Endothelial cell of umbilical vein (primary cell): Measurements from ENCODE around the gene SEC14L1. TPM values are rescaled to one million over a fixed set of nuclear protein-coding genes. Genes with fewer than 3 reads are reported as not detected.

Experiments
- BruUV-seq: library from RNA; stranded (reverse); fragments of 400-500 nt; replicated peaks from 2 replicates; lab custom pipeline; 2021; lab: Mats Ljungman, UMichigan
- CTCF ChIA-PET: fragments of 300-600, 350-600 bp; sonication (Branson Sonifier 250); formaldehyde crosslinking; loops from one replicate; lab custom pipeline; 2021; ENCODE audit warnings: antibody characterized with exemption, inconsistent platforms; lab: Charles Lee
- POLR2A ChIA-PET: fragments of 300-600, 350-600 bp; sonication (Branson Sonifier 250); formaldehyde crosslinking; loops from one replicate; lab custom pipeline; 2021; ENCODE audit warnings: antibody characterized with exemption, inconsistent platforms; lab: Charles Lee
- DNase-seq: peaks from one replicate; pipeline ENCODE4 v3.0.0-alpha.2; 2011; ENCODE audit warnings: low read depth, low spot score
- FAIRE-seq: peaks from 2 replicates; lab custom pipeline; 2011; peaks lifted over from hg19 to GRCh38; lab: Jason Lieb, UNC
- H2AFZ ChIP-seq: 2 replicates; pipeline ENCODE4 v1.6.0; 2012; ENCODE audit warnings: low read depth, low read length, control low read depth, inconsistent platforms
- H3K27ac ChIP-seq: 2 replicates; pipeline ENCODE4 v1.5.1; 2011; ENCODE audit warnings: low read depth, mild to moderate bottlenecking, control low read depth, low read length, moderate library complexity; ENCODE audit not compliant: insufficient read depth
- H3K27me3 ChIP-seq, 2 experiments: 2 replicates each; pipeline versions ENCODE4 v1.6.0 to v1.6.1; 2011; ENCODE audit warnings: low read length in 2 of 2, mixed read lengths in 1 of 2; ENCODE audit not compliant: control insufficient read depth in 2 of 2, insufficient read depth in 2 of 2
- H3K36me3 ChIP-seq, 2 experiments: 2 replicates in 1 of 2; 3 replicates in 1 of 2; pipeline ENCODE4 v1.5.1; 2011; ENCODE audit warnings: low read length in 2 of 2, mild to moderate bottlenecking in 1 of 2, moderate library complexity in 1 of 2; ENCODE audit not compliant: control insufficient read depth in 2 of 2, insufficient read depth in 2 of 2; ENCODE audit errors: extremely low read depth in 1 of 2
- H3K4me1 ChIP-seq: 3 replicates; pipeline ENCODE4 v1.5.1; 2011; ENCODE audit warnings: mild to moderate bottlenecking, low read length; ENCODE audit not compliant: control insufficient read depth, insufficient read depth; ENCODE audit errors: extremely low read depth
- H3K4me2 ChIP-seq: 2 replicates; pipeline ENCODE4 v1.6.1; 2011; ENCODE audit warnings: low read length, control low read depth, mixed read lengths; ENCODE audit not compliant: insufficient read depth
- H3K4me3 ChIP-seq, 3 experiments: fragments of 200-600 bp in 1 of 3; sonication (generic), shearing (Covaris generic) in 1 of 3; replicated peaks in 1 of 3; 2 replicates each; pipeline ENCODE4 v1.5.1; 2011 to 2016; ENCODE audit warnings: control low read depth in 3 of 3, low read length in 3 of 3, mild to moderate bottlenecking in 2 of 3, inconsistent platforms in 1 of 3, low read depth in 1 of 3, moderate library complexity in 1 of 3; ENCODE audit not compliant: insufficient read depth in 1 of 3
- H3K79me2 ChIP-seq: 2 replicates; pipeline ENCODE4 v1.6.0; 2012; ENCODE audit warnings: low read length, inconsistent platforms; ENCODE audit not compliant: control insufficient read depth, insufficient read depth
- H3K9ac ChIP-seq: replicated peaks from 2 replicates; pipeline ENCODE3; 2011; ENCODE audit warnings: low read length, control low read depth; ENCODE audit not compliant: insufficient read depth; ENCODE audit errors: extremely low read depth
- H3K9me1 ChIP-seq: replicated peaks from 3 replicates; pipeline ENCODE4 v1.6.0; 2011; ENCODE audit warnings: mild to moderate bottlenecking, low read length; ENCODE audit not compliant: control insufficient read depth, insufficient read depth; ENCODE audit errors: extremely low read depth
- H3K9me3 ChIP-seq: replicated peaks from 2 replicates; pipeline ENCODE4 v1.5.1; 2012; ENCODE audit warnings: low read length, inconsistent platforms; ENCODE audit not compliant: control insufficient read depth, insufficient read depth
- H4K20me1 ChIP-seq: replicated peaks from 2 replicates; pipeline ENCODE3; 2011; ENCODE audit warnings: mild to moderate bottlenecking, low read length; ENCODE audit not compliant: control insufficient read depth, insufficient read depth; ENCODE audit errors: extremely low read depth
- EZH2 ChIP-seq: IDR thresholded peaks from 2 replicates; pipeline ENCODE4 v1.6.1; 2012; ENCODE audit warnings: borderline replicate concordance, low read depth, mild to moderate bottlenecking, moderate library complexity, low read length, inconsistent platforms; ENCODE audit not compliant: severe bottlenecking
- FOS ChIP-seq: IDR thresholded peaks from 2 replicates; pipeline ENCODE4 v1.6.1; 2011; ENCODE audit warnings: mild to moderate bottlenecking, low read length, moderate library complexity, borderline replicate concordance; ENCODE audit not compliant: insufficient read depth
- GATA2 ChIP-seq: IDR thresholded peaks from 2 replicates; pipeline ENCODE4 v1.7.0; 2011; ENCODE audit warnings: low read depth, mild to moderate bottlenecking, moderate library complexity, mixed read lengths, low read length; ENCODE audit not compliant: insufficient read length, insufficient read depth
- JUN ChIP-seq: IDR thresholded peaks from 2 replicates; pipeline ENCODE4 v1.6.1; 2011; ENCODE audit warnings: borderline replicate concordance, low read depth; ENCODE audit not compliant: insufficient read length, insufficient read depth
- MYC ChIP-seq: IDR thresholded peaks from one replicate; pipeline ENCODE4 v1.6.1; 2011; ENCODE audit warnings: mild to moderate bottlenecking, low read depth, low read length
- POLR2A ChIP-seq: IDR thresholded peaks from 2 replicates; pipeline ENCODE4 v1.6.1; 2012; ENCODE audit warnings: low read depth, mild to moderate bottlenecking, control low read depth, low read length
- POLR2AphosphoS5 ChIP-seq: IDR thresholded peaks from 2 replicates; pipeline ENCODE4 v1.6.1; 2012; ENCODE audit warnings: low read depth, mild to moderate bottlenecking, control low read depth, low read length, moderate library complexity; ENCODE audit not compliant: insufficient read depth
- dilution Hi-C: fragments of 300-500 bp; cut with MboI; formaldehyde crosslinking; loops from one replicate; pipeline ENCODE4 v1.15.0; 2019; ENCODE audit warnings: low sequenced_read_pairs; ENCODE audit not compliant: extremely low pct_ligation_motif_present
- intact Hi-C: fragments of 100-400 bp; cut with micrococcal nuclease; formaldehyde crosslinking; loops from one replicate; pipeline ENCODE4 v1.10.0; 2022
- polyA plus RNA-seq, 4 experiments: library from polyadenylated mRNA; depleted of rRNA in 3 of 4; stranded (reverse) in 3 of 4; unstranded in 1 of 4; fragments of >200 nt; gene quantifications; 2 replicates each; pipeline versions ENCODE4 v1.2.1 to v1.2.3, GENCODE V29; 2011 to 2012; ENCODE audit warnings: missing spikeins in 1 of 4
- total RNA-seq: library from RNA; stranded (reverse); gene quantifications from 2 replicates; pipeline ENCODE4 v1.2.3, GENCODE V29; 2021
- TF ChIP-seq, protein P1 (sequence below), 2 donors: IDR thresholded peaks; 1 replicate in 1 of 2; 2 replicates in 1 of 2; pipeline ENCODE4 v1.5.1; 2011; ENCODE audit warnings: low read length in 2 of 2, mild to moderate bottlenecking in 2 of 2, moderate library complexity in 2 of 2, control low read depth in 1 of 2, inconsistent platforms in 1 of 2, low read depth in 1 of 2; ENCODE audit not compliant: insufficient read depth in 1 of 2; ENCODE audit errors: extremely low read depth in 1 of 2
- TF ChIP-seq, protein P2 (sequence below): IDR thresholded peaks from 2 replicates; pipeline ENCODE4 v1.6.1; 2011; ENCODE audit not compliant: insufficient read depth, insufficient read length

Gene SEC14L1
- total and polyA plus RNA-seq, 2 donors (not counting 3 experiments of a cell fraction or from before 2014, with no cell fraction given), result 215 to 631 TPM

DNA sequence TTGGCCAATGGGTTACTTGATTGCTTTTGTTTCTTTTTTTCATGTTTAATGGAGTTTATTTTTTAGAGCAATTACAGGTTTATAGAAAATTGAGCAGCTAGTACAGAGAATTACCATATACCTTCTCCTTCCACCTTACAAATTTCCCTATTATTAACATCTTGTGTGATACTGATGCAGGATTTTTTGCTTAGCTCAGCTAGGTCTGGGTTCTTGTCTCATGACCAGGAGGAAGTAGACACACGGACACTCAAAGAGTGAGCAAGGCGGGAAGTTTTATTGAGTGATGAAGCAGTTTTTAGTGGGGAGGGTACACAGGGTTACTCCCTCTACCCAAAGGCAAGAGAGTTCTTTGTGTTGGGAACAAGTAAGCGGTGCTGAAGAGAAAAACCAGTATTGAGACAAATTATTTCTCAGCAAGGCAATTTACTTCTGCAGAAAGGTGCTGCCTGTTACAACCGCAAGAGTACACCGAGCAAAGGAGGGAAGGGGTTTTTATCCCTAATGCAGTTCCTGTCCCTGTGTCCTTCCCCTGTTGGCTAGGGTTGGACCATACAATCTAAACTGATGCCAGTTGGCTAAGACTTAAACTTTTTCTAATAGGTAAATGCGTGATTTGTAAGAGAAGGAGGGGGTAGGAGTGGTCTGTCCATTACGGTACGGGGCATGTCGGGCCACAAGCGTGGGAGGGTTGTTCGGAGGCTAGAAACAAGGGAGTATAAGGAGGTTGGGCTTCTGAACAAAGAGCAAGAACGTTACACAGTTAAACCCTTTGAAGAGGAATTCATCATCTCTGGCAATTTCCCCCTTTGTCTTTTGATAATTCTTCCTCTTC lies 26.9 kb downstream of the SEC14L1 start:
- Histone ChIP-seq H3K27me3 (no peaks in the 10 kb centered on the region), H3K79me2 (peaks cover 100% of the 10 kb centered on the region), H3K4me1 (peaks cover 64% of the 10 kb centered on the region), H3K36me3 (peaks cover 11 to 13% of the 10 kb centered on the region in 2 experiments), H3K27ac (no peak overlapping the region), H2AFZ (no peak overlapping the region), H3K9me1 (no peaks in the 10 kb centered on the region), H4K20me1 (peaks cover 5% of the 10 kb centered on the region), H3K4me2 (no peak overlapping the region), H3K9me3 (no peaks in the 10 kb centered on the region), H3K9ac (no peak overlapping the region), H3K4me3 (no peak overlapping the region)
- intact Hi-C loops (no loop called here), dilution Hi-C loops (no loop called here)
- BruUV-seq, result no TSS peak
- no peak for FAIRE-seq
- TF ChIP-seq POLR2AphosphoS5 (no peak), FOS (no peak), GATA2 (no peak), POLR2A (no peak), MYC (no peak), EZH2 (no peak), JUN (no peak)
- TF ChIP-seq, protein P1, sequence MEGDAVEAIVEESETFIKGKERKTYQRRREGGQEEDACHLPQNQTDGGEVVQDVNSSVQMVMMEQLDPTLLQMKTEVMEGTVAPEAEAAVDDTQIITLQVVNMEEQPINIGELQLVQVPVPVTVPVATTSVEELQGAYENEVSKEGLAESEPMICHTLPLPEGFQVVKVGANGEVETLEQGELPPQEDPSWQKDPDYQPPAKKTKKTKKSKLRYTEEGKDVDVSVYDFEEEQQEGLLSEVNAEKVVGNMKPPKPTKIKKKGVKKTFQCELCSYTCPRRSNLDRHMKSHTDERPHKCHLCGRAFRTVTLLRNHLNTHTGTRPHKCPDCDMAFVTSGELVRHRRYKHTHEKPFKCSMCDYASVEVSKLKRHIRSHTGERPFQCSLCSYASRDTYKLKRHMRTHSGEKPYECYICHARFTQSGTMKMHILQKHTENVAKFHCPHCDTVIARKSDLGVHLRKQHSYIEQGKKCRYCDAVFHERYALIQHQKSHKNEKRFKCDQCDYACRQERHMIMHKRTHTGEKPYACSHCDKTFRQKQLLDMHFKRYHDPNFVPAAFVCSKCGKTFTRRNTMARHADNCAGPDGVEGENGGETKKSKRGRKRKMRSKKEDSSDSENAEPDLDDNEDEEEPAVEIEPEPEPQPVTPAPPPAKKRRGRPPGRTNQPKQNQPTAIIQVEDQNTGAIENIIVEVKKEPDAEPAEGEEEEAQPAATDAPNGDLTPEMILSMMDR (IDR thresholded peaks at IDR 0.05; ENCODE audit: extremely low read depth in 1 of 2, insufficient read depth in 1 of 2, low read depth in 1 of 2, low read length in 2 of 2), result no peak
- TF ChIP-seq, protein P2, sequence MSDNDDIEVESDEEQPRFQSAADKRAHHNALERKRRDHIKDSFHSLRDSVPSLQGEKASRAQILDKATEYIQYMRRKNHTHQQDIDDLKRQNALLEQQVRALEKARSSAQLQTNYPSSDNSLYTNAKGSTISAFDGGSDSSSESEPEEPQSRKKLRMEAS, result no peak
- CTCF ChIA-PET, result no interaction called here
- no peak for DNase-seq
- POLR2A ChIA-PET, result no interaction called here
